MM.1S (cell line): Measurements from ENCODE around the gene RPTOR.

Source experiments
- CTCF ChIP-seq: fragments of 300-600 bp; sonication (generic); IDR thresholded peaks from 2 replicates; pipeline ENCODE4 v1.5.1; 2016; ENCODE audit warnings: antibody characterized with exemption, low read length, mixed read lengths
- EZH2 ChIP-seq: fragments of 300-600 bp; sonication (generic); optimal IDR thresholded peaks from 2 replicates; pipeline ENCODE3; 2017; ENCODE audit warnings: low read depth, mild to moderate bottlenecking, antibody characterized with exemption, low read length, mixed read lengths
- EZH2phosphoT487 ChIP-seq: fragments of 300-600 bp; sonication (generic); IDR thresholded peaks from 2 replicates; pipeline ENCODE4 v1.6.1; 2018; ENCODE audit warnings: antibody characterized with exemption, low read length

- TF ChIP-seq CTCF (no peak), EZH2 (no peak), EZH2phosphoT487 (no peak)
Measured at GRCh38 chr17:80742581-80743180, 198.0 kb downstream of the RPTOR start.
